H1 (cell line): Measurements from ENCODE around the gene CDC14B. TPM values are rescaled to one million over a fixed set of nuclear protein-coding genes. Genes with fewer than 3 reads are reported as not detected.

ENCODE experiments used
- EGR1 ChIP-seq: IDR thresholded peaks from 2 replicates; pipeline ENCODE4 v1.6.1; 2011; ENCODE audit warnings: low read depth, low read length, borderline replicate concordance
- FOSL1 ChIP-seq: IDR thresholded peaks from 2 replicates; pipeline ENCODE4 v1.6.1; 2011; ENCODE audit warnings: mild to moderate bottlenecking, low read depth, low read length, moderate library complexity; ENCODE audit not compliant: insufficient read depth
- HDAC2 ChIP-seq, 2 experiments: fragments of 300-600 bp in 1 of 2; sonication (generic) in 1 of 2; IDR thresholded peaks; 2 replicates each; pipeline ENCODE4 v1.6.1; 2011 to 2012; ENCODE audit warnings: low read depth in 2 of 2, low read length in 2 of 2, mild to moderate bottlenecking in 2 of 2, moderate library complexity in 2 of 2, borderline replicate concordance in 1 of 2, inconsistent platforms in 1 of 2
- JUND ChIP-seq: IDR thresholded peaks from 2 replicates; pipeline ENCODE4 v1.6.1; 2011; ENCODE audit warnings: mild to moderate bottlenecking, improper control_type of control experiment, low read length
- RAD21 ChIP-seq, 2 experiments: IDR thresholded peaks in 1 of 2; conservative IDR thresholded peaks in 1 of 2; 2 replicates each; pipeline ENCODE4 v1.6.1; 2011; ENCODE audit warnings: low read depth in 2 of 2, low read length in 2 of 2, improper control_type of control experiment in 1 of 2, inconsistent platforms in 1 of 2, mild to moderate bottlenecking in 1 of 2, moderate library complexity in 1 of 2
- RFX5 ChIP-seq: IDR thresholded peaks from 2 replicates; pipeline ENCODE4 v1.6.1; 2011; ENCODE audit warnings: low read depth, low read length, improper control_type of control experiment, borderline replicate concordance
- SRF ChIP-seq: IDR thresholded peaks from 2 replicates; pipeline ENCODE4 v1.6.1; 2011; ENCODE audit warnings: mild to moderate bottlenecking, low read depth, low read length, moderate library complexity
- polyA plus RNA-seq, 7 experiments: library from polyadenylated mRNA; depleted of rRNA in 3 of 7; stranded (reverse) in 5 of 7; unstranded in 2 of 7; fragments of >200 nt in 5 of 7; fragments of 200-250 nt in 2 of 7; gene quantifications; 1 replicate in 5 of 7; 2 replicates in 1 of 7; 4 replicates in 1 of 7; pipeline versions ENCODE4 v1.2.1 to v1.2.3, GENCODE V29; 2011 to 2013; ENCODE audit warnings: missing spikeins in 2 of 7, mixed read lengths in 2 of 7
- total RNA-seq: library from RNA; stranded (reverse); fragmentation: NEBNext Ultra II Directional; extraction: Animal tissue kit (Norgen Biotek cat#: 25700); gene quantifications from 2 replicates; pipeline ENCODE4 v1.2.1, GENCODE V29; 2021
- TF ChIP-seq, protein P1 (sequence below), 3 experiments: IDR thresholded peaks; 1 replicate in 2 of 3; 2 replicates in 1 of 3; pipeline versions ENCODE4 v1.5.1 to v1.6.1; 2011; ENCODE audit warnings: low read length in 3 of 3, mild to moderate bottlenecking in 3 of 3, inconsistent platforms in 2 of 3, low read depth in 1 of 3, moderate library complexity in 1 of 3; ENCODE audit not compliant: insufficient read depth in 1 of 3; ENCODE audit errors: control extremely low read depth in 1 of 3
- TF ChIP-seq, protein P2 (sequence below): IDR thresholded peaks from 2 replicates; pipeline ENCODE4 v1.6.1; 2011; ENCODE audit warnings: low read length, improper control_type of control experiment
- TF ChIP-seq, protein P3 (sequence below): IDR thresholded peaks from 2 replicates; pipeline ENCODE4 v1.6.1; 2012; ENCODE audit warnings: inconsistent platforms

Gene CDC14B
- total and polyA plus RNA-seq, 2 of the 8 experiments (the other 6 are each of a cell fraction or from before 2014, with no cell fraction given), result 17.2 to 44.6 TPM

GRCh38 chr9:96620832-96621269, 1.2 kb upstream of the CDC14B start (continued):
- TF ChIP-seq, protein P1, sequence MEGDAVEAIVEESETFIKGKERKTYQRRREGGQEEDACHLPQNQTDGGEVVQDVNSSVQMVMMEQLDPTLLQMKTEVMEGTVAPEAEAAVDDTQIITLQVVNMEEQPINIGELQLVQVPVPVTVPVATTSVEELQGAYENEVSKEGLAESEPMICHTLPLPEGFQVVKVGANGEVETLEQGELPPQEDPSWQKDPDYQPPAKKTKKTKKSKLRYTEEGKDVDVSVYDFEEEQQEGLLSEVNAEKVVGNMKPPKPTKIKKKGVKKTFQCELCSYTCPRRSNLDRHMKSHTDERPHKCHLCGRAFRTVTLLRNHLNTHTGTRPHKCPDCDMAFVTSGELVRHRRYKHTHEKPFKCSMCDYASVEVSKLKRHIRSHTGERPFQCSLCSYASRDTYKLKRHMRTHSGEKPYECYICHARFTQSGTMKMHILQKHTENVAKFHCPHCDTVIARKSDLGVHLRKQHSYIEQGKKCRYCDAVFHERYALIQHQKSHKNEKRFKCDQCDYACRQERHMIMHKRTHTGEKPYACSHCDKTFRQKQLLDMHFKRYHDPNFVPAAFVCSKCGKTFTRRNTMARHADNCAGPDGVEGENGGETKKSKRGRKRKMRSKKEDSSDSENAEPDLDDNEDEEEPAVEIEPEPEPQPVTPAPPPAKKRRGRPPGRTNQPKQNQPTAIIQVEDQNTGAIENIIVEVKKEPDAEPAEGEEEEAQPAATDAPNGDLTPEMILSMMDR (IDR thresholded peaks at IDR 0.05; ENCODE audit: control extremely low read depth in 1 of 3, insufficient read depth in 1 of 3, low read depth in 1 of 3, low read length in 3 of 3), result peak in 2 of 3 experiments; percentile 20 to 33; a peak in 2 of 4 replicates
- TF ChIP-seq FOSL1 (no peak), EGR1 (peak; percentile 40; the same call in 1 of the 2 replicates), RFX5 (no peak), HDAC2 (IDR thresholded peaks at IDR 0.05; ENCODE audit: borderline replicate concordance in 1 of 2, low read depth in 2 of 2, low read length in 2 of 2) (0 out of 4 replicates have a peak, but pooled peaks of 1 of the 2 experiments have one; percentile 24), JUND (no peak), RAD21 (IDR thresholded peaks at IDR 0.05 in 1 of 2, conservative IDR thresholded peaks at IDR 0.05 in 1 of 2; ENCODE audit: low read depth in 2 of 2, low read length in 2 of 2) (peak in 1 of 2 experiments; percentile 36; a peak in 1 of 4 replicates), SRF (peak; percentile 70)
- TF ChIP-seq, protein P2, sequence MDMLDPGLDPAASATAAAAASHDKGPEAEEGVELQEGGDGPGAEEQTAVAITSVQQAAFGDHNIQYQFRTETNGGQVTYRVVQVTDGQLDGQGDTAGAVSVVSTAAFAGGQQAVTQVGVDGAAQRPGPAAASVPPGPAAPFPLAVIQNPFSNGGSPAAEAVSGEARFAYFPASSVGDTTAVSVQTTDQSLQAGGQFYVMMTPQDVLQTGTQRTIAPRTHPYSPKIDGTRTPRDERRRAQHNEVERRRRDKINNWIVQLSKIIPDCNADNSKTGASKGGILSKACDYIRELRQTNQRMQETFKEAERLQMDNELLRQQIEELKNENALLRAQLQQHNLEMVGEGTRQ, result no peak
- TF ChIP-seq, protein P3, sequence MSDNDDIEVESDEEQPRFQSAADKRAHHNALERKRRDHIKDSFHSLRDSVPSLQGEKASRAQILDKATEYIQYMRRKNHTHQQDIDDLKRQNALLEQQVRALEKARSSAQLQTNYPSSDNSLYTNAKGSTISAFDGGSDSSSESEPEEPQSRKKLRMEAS, result no peak
